Smooth muscle cell of the brain vasculature (primary cell): ENCODE data around the gene THSD8.
"Not testable (repeated sequence)": the region's sequence is repeated elsewhere in the genome, so short reads cannot be mapped to it uniquely, and the experiment has no call there.

Experiments
- DNase-seq: peaks from one replicate; pipeline ENCODE4 v3.0.0-alpha.2; 2012; ENCODE audit warnings: low read depth, low spot score

Gene THSD8

DNA sequence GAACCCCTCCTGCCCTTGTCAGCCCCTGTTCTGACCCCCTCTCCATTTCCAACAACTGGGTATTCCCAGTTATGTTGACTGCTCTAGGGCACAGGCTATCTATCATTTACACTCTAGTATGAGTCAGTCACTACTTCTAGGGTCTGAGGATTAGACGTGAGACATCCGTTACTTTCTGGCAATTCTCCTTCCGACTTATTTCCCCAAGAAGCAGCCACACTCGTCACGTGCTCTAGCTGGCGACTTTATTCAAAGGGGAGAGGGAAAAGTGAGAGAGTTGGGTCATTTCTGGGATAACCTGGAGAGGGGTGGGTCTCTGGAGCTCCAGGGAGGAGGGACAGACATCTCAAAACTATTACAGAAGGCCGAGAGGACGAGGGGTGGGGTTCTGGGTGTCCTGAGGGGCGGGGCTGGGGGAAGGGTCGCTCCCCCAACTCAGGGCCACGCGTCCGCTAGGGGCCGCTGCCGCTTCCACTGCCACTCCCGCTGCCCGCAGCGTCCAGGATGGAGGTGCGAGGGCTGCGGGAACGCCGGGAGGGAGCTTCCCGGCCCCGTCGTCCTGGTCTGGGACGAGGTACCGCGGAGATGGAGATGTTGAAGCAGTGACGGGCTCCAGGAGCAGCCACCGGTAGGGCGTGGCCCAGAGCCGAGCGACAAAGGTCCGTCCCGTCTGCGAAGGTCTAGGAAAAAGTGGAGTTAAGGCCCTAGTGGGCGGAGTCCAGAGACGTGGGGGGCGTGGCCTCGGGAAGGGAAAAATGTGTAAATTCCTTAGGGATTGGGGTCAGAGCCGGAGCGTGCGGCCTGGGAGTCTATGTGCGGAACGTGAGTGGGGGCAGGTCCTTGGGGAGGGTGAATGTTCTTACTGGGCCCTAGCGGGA lies 23.6 kb downstream of the THSD8 start:
- no peak for DNase-seq

DNA sequence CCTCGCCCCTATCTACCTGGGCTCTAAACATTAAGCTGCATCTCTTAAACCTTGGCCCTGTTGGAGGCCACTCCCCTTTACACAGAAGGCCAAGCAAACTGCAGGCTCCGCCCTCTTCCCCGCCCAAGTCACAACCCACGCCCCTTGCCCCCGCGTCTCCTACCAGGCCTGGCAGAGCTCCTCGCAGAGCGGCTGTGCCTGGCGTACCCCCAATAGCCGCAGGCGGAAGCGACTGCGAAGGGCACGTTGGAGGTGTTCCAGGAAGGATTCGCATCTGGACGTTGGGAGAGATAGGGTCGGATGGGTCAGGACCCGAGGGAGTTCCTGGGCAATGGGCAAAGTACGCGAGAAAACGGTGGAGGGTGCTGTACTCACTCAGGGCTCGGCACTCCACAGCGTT lies 26.6 kb downstream of the THSD8 start:
- no peak for DNase-seq

DNA sequence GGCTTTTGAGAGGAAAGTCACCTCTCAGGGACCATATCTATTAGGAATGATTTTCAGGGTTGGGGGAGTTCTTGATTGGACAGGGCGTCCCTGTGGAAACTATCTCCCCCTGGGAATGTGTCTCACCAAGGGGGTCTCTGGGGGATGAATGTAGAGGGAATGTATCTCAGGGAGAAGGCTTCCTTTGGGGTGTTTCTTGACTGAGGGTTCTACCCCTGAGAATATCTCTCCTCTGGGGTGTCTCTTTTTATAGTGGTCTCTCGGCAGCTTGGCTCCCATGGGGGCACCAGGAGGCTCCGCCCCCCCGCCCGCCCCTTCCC lies 31.5 kb downstream of the THSD8 start:
- no peak for DNase-seq

DNA sequence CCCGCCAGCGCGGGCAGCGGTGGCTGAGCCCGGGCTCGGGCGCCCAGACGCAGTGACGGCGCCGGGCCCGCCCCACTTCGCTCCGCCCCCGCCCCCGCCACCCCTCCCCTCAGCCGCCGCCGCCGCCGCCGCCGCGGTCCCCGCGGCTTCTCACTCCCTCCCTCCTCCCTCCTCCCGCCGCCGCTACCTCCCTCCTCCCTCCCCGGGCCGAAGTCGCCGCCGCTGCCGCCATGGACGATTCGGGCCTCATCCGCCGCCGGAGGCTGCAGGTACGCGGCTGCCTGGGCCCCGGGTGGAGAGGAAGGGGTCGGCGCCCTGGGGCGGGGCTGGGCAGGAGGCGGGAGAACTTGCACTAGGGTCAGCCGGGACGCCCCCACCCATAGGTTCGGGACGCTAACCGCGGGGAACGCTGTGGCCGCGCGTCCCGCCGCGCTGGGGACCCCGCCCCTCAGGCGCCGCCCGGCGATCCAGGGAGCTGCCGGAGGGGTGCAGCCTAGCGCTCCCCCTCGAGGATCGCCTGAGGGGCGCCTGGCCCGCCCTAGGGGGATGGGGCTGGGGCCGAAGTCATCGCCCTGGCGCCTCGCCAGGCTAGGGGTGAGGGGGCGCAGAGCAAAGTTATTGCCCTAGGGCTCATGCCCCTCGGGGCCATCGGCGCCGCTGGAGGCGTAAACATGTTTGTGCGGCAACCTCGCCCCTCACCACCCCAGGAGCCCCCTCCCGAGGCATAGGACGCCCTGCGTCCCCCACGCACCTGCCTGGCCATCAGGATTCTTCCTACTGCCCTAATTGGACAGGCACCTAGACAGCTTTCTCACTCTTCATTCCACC lies 32.1 kb downstream of the THSD8 start:
- no peak for DNase-seq

DNA sequence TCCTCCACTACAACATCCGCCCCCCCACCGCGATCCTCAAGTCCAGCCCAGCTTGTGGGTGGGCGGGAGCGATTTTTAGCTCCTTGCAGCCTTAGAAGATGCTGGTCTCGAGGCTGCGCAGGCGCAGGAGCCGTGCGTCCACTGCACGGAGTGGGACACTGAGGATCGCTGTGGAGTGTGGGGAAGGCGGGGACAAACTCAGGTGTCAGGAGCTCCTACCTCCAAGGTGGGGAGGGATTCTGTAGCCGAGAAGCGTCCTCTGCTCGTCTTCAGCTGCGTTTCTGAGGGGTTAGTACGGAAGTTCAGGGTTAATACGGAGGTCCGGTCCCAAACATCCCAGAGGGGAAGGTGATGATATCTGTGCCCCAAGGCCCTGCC lies 32.7 kb downstream of the THSD8 start, which contains the start of gene RTBDN:
RTBDN (minus strand) TSS at position 14 of the 378 bp plus-strand sequence. CDS start 4,600 bp downstream, outside the sequence.
- no peak for DNase-seq

DNA sequence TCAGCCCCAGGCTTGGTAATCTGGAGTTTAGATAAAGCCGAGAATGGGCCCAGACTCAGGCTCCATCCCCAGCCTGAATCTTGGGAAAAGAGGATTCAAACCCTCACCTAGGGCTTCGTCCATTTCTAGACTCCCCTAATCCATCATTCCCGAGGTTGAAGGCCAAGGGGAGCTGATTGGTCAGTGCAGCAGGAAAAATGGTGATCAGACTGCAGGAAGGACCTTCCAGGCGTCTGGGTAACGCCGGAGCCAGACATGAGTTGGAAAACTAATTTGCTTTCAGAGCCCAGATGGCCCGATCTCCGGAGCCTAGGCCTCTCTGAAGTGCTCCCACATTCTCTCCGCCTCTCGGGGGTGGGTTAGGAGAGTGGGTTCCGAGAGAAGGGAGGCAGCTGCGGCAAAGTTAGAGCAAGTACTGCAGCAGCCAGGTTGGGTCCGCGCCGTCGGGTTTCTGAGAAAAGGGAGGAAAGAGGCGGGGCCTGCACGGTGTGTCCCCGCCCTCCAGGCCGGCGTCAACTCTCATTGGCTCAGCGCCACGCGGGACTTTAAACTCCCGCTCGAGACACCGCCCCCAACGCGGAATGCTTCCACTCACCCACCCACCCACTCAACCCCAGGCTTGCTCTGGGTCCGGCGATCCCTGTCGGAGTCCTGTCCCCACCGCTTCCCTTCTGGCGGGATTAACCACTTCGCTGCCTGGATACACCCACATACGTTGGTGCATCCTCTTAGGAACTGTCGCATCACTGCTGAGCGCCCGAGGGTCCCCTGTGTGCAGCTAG lies 33.3 kb downstream of the THSD8 start:
- DNase-seq, result no peak

DNA sequence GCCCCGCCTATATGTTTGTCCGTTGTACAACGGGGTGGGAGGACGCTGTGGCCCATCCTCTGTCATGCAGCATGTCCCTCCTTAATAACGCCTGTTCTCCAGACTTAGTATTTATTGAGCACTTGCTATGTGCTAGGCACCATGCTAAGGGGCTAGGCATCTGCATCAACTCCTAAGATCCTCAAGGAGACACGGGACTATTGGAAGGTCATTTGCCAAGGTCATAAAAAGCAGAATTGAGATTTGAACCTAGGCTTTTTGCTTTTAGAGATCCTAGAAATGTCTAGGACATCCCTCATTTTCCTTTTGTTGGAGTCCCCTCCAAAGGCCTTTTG lies 34.6 kb downstream of the THSD8 start:
- no peak for DNase-seq

DNA sequence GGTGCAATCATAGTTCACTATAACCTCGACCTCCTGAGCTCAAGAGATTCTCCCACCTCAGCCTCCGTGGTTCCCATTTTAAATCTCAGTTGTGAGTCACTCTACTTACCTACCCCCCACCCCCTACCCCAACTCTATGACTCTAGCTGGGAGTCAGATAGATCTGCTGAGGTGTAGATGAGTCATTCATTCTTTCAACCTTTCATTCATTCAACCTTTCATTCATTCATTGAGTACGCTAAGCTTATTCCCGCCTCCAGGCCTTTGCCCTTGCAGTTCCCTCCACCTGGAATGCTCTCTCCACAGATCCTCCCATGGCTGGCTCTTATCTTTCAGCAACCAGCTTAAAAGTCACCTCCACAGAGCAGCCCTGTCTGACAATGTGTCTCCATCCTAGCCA lies 35.4 kb downstream of the THSD8 start:
- DNase-seq, result no peak

DNA sequence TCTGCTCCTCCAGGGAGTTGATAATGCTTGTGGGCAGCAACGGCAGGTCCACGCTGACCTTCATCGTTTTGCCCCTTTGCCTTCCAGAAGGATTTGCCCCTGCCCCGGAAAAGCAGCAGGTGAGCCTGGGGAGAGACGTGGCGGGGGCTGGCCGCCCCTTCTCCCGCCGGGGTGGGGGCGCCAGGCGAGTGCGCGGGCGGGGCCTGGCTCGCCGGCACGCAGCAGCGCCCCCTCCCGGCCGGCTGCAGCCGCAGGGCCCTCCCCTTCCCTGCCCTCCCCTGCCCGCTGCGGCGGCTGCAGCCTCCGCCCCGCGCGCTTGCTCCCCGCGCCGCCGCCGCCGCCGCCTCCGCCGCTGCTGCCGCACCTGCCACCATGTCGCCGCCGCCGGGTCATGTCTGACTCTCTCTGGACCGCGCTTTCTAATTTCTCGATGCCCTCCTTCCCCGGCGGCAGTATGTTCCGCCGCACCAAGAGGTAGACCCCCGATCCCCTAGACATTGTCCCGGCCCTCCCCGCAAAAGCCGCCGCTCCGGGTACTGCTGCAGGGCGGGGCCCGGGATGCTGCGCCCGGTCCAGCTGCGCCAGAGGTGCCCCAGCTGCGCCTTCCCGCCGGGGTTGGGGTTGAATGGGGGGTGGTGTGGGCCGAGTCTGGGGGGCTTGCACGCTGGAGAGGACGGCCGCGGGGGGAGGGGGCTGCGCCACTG lies 36.5 kb downstream of the THSD8 start, which contains the start of gene MAST1:
MAST1 (plus strand) TSS at position 334 of the 704 bp plus-strand sequence; CDS start at position 392, 58 bp downstream.
- no peak for DNase-seq

DNA sequence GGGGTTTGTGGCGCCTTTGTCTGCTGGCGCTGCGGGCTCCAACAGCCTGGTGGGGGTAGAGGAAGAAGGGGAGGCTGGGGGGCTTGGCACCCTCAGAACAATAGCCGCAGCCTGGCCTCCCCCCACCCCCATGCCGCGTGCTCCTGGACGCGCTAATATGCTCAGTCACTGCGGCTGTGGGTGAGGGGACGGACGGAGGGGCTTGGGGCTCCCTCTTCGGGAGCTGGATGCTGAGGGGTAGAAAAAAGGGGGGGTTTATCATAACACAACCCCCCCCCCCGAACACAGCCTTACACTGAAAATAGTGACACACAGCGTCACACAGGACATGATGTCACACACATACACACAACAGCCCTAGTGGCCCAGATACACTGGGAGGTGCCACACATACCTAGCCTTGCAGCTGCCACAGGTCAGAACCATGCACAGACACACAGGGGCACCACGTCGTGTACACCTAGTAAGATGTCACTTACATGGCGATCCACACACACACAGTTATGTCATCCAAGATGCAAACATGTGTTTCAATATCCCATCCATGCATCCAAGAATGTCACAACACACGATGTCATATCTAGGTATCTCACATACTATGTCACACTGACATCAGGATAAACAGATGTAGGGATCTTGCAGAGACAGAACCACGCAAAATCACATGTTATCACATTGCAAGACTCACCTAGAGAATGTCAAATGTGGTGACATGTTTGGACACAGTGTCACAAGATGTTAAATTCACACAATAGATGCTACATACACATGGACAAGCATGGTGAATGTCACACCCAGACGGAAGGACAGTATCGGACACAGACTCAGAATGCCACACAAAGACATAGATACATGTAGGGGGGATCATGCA lies 37.3 kb downstream of the THSD8 start:
- no peak for DNase-seq

DNA sequence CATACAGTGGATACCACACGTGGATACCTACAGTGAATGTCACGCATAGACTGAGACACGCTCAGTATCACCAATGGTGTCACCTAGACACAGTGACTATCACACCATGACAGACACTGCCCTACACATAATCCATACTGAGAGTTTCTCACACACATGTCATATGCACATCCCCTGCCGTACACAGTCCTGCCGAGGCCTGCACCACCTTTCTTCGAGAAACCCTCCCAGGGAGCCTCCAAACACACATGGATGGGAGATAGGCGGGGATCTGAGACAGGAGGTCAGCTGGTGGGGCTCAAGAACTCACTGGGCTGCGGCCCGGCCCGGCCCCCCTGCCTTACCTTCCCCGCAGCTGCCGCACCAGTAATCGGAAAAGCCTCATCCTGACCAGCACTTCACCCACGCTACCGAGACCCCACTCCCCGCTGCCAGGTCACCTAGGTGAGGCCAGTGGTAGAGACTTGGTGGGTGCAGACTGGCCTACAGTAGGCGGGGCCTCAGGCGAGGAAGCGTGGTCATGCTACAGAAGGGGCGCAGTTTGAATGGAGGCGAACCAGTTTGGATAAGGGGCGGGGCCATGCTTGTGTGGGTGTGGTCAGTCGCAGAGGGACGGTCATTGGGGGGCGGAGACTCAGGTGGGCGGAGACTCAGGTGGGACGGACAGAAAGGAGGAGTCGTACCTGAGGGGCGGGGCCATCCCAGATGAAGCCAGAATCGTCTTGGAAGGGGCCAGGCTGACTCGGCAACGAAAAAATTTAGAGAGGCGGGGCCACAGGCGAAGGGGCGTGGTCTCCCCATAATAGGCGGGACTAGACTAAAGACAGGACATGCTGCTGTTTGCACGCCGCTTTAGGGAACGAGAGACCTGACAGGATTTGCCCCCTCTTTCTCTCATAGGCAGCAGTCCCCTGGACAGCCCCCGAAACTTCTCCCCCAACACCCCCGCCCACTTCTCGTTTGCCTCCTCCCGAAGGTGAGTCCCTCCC lies 38.5 kb downstream of the THSD8 start:
- DNase-seq, result no peak

DNA sequence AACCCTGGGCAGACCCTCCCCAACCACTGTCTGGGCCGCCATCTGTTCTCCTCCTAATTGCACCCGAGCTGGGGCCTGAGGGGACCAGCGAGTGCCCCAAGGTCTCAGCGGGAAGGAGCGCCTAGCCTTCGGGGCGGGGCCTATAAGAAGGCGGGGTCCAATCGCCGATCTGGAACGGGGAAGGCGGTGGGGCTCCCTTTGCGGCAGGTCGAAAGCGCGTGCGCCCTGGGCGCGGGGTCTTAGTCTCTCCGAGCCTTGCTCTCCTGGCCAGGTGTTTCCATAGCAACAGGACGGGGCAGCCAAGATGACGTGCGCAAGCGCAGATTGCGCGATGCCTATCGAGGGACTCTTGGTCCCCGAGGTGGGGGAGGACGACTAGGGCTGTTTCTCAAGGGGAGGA lies 39.2 kb downstream of the THSD8 start:
- DNase-seq, result no peak

DNA sequence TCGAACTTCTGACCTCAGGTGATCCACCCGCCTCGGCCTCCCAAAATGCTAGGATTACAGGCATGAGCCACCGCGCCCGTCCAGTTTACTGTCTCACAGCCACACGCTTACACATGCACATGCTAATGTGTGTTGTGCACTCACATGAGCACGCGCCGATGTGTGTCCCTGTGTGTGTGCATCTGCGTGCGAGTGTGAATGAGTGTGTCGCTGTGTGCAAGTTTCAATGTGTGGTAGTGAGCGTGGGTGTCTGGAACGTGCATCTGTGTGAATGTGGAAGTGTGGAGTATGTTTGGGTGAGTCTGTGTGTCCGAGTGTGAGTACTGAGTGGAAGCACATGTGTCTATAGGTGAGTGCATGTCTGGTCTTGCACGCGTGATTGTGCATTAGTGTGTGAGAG lies 40.6 kb downstream of the THSD8 start:
- DNase-seq, result no peak

DNA sequence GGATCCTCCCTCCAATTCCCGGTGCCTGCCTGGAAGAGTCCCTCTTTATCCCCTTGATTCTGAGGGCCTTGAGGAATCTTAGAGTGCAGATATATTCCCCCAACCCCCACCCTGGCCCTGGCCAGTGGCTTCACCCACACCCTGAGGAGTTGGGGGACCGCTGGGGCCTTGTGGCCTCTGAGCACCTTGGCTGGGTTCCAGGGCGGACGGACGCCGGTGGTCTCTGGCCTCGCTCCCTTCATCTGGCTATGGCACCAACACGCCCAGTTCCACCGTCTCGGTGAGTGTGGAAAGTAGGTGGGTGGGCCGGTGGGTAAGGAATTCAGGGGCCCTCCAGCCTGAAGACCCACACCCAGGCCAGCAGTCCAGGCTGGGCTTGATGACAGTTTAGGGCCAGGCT lies 41.5 kb downstream of the THSD8 start:
- DNase-seq, result no peak

DNA sequence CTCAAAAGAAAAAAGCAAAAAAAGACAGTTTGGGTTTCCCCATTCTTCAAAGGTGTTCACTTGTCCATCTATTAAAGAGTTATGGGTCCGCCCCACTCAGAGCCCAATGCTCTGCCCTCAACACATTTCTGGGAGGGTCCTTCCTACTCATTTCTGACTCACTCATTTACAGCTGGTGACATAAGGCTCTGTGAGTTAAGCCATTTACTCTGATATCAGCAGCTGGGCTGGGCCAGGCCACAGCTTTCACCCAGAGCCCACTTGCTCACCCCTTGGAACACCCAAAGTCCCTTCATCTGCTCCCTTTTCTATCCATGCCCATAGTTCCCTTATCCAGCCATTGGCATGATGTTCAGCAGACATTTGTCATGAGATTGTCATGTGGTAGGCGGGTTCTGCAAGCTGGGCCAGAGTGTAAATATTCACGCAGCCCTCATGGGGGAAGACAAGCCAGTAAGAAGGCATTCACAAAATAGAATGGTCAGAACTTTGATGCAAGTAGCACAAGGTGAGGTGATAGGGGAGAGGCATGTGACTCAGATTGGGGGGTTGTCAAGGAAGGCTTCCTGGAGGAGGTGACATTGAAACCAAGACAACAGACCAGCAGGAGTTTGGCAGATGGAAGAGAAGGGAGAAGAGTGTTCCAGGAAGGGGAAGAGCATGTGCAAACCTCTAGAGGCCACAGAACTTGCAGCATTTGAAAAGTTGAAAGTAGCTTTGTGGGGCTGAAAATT lies 42.3 kb downstream of the THSD8 start:
- no peak for DNase-seq

DNA sequence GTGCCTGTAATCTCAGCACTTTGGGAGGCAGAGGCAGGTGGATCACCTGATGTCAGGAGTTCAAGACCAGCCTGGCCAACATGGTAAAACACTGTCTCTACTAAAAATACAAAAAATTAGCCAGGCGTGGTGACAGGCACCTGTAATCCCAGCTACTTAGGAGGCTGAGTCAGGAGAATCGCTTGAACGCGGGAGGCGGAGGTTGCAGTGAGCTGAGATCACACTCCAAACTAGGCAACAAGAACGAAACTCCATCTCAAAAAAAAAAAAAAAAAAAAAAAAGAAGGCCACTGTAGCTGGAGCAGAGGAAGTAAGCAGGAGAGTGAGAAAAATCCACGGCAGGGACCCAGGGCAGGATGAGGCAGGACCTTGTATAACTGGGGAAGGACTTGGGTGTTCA lies 44.7 kb downstream of the THSD8 start:
- DNase-seq, result not testable (repeated sequence)

DNA sequence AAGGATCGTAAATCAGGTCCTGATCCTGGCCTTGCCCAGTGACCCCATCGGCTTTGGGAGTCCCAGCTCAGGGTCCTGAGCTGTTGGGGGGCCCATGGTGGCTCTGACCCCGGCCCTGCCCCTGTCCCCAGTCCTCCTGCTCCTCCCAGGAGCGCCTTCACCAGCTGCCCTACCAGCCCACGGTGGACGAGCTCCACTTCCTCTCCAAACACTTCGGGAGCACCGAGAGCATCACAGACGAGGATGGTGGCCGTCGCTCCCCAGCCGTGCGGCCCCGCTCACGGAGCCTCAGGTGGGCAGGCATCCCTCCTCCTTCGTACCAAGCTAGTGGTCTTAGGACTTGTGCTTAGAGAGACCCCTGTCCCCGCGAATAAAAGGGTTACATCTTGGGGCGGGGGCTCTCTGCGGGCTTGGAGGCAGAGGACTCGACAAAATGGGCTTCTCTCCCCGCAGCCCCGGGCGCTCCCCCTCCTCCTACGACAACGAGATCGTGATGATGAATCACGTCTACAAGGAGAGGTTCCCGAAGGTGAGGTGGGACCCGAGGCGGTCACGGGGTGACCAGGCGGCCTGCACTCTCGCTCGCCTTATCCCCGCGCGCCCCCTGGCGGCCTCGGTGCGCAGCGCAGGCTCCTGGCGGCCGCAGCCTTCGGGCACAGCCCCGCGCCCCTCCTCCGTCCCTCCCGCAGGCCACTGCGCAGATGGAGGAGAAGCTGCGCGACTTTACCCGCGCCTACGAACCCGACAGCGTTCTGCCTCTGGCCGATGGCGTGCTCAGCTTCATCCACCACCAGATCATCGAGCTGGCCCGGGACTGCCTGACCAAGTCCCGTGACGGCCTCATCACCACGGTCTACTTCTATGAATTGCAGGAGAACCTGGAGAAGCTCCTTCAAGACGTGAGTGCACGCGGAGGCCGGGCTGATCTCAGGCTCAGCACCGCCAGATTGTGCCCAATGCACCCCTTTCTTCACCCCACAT lies 45.6 kb downstream of the THSD8 start:
- DNase-seq, result peak; percentile 17
